Stimulated activated CD8-positive, alpha-beta memory T cell treated with anti-CD3 and anti-CD28 coated beads, Interleukin-7, amount 100 ng/mL, for 1 hour (primary cell): ENCODE data around the gene MARK2.

ENCODE experiments used
- DNase-seq, 2 donors: peaks; one replicate each; pipeline ENCODE4 v3.0.0-alpha.2; 2020; ENCODE audit warnings: low read depth in 2 of 2

MARK2 gene

GRCh38 chr11:63929616-63930015 is 90.7 kb downstream of the MARK2 start:
- DNase-seq, result no peak

- DNase-seq, result no peak
These were observed 92.1 kb downstream of the MARK2 start for GRCh38 chr11:63931045-63931444.

GRCh38 chr11:63931876-63932275 is 93.0 kb downstream of the MARK2 start:
- no peak for DNase-seq

- DNase-seq, result no peak
These were observed 94.5 kb downstream of the MARK2 start for GRCh38 chr11:63933459-63933858.

- no peak for DNase-seq
These were observed 99.0 kb downstream of the MARK2 start for GRCh38 chr11:63937713-63938478.

GRCh38 chr11:63938479-63939396 is 99.8 kb downstream of the MARK2 start, which contains the start of gene NAA40:
Gene NAA40, plus strand, starts transcription at chr11:63939002. Its CDS starts 95 bp downstream, at chr11:63939097.
- DNase-seq, result peak; percentile 78 to 83

GRCh38 chr11:63939397-63939891 is 100.5 kb downstream of the MARK2 start:
- no peak for DNase-seq

- no peak for DNase-seq
These were observed 101.9 kb downstream of the MARK2 start for GRCh38 chr11:63940786-63941185.

GRCh38 chr11:63941901-63942300 is 103.0 kb downstream of the MARK2 start:
- no peak for DNase-seq

GRCh38 chr11:63942803-63943202 is 103.9 kb downstream of the MARK2 start:
- no peak for DNase-seq

GRCh38 chr11:63944987-63945386 is 106.1 kb downstream of the MARK2 start:
- DNase-seq, result no peak

- DNase-seq, result no peak
These were observed 106.7 kb downstream of the MARK2 start for GRCh38 chr11:63945477-63946163.

- peak in 1 of 2 donors; percentile 19 for DNase-seq
These were observed 113.0 kb downstream of the MARK2 start for GRCh38 chr11:63951779-63952536.

GRCh38 chr11:63952570-63952969 is 113.7 kb downstream of the MARK2 start:
- no peak for DNase-seq

GRCh38 chr11:63958008-63958407 is 119.1 kb downstream of the MARK2 start:
- DNase-seq, result no peak
